ENCODE data around the gene KCNJ6.
A peak's percentile ranks its signal among the peaks of the same experiment; 100 is the strongest.

KCNJ6 gene

DNA sequence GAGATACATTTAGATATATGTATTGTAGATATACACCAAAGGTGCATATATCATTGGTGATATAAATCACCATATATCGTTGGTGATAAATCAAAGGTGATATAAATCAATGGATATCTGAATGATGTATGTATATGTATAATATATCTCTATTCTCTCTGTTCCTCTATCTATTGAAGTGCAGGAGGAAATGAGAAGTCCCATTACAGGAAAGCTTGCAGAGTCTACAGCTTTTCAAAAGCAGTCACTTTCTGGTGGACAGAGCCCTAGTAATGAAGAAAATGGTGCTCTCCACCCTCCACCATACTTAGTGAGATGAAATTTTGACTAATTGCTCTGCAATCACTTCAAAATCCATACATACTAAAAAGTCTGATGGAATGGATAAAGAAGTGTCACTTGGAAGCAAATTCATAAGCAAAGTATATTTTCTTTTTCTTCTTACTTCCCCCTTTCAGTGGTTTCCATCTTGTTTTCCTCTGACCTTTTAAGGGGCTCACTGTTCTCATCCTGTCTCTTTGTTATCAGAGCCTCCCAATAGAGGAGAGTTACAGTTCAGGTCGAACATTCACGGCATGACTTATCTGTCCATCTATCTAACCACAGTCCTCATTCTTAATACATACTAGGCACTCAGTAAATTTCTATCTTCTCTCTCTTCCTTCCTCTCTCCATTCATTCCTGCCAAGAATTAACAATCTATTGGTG is 227.2 kb downstream of the KCNJ6 start:
- FAIRE-seq = no peak
- TF ChIP-seq POLR2A (IDR thresholded peaks at IDR 0.05; ENCODE audit: low read depth, low read length) = no peak
- no peak for TF ChIP-seq SPI1 (IDR thresholded peaks at IDR 0.05; ENCODE audit: low read depth, low read length)
- TF ChIP-seq TAF1 (IDR thresholded peaks at IDR 0.05; ENCODE audit: low read depth, low read length) = no peak
- no peak for TF ChIP-seq POLR2AphosphoS5 (IDR thresholded peaks at IDR 0.05; ENCODE audit: low read depth, low read length)
- TF ChIP-seq PAX5 (IDR thresholded peaks at IDR 0.05; ENCODE audit: insufficient read depth, low read length, severe bottlenecking) = no peak
- no peak for TF ChIP-seq POU2F2 (IDR thresholded peaks at IDR 0.05; ENCODE audit: low read depth, low read length)
- no peak for DNase-seq (ENCODE audit: insufficient read length, low spot score)

DNA sequence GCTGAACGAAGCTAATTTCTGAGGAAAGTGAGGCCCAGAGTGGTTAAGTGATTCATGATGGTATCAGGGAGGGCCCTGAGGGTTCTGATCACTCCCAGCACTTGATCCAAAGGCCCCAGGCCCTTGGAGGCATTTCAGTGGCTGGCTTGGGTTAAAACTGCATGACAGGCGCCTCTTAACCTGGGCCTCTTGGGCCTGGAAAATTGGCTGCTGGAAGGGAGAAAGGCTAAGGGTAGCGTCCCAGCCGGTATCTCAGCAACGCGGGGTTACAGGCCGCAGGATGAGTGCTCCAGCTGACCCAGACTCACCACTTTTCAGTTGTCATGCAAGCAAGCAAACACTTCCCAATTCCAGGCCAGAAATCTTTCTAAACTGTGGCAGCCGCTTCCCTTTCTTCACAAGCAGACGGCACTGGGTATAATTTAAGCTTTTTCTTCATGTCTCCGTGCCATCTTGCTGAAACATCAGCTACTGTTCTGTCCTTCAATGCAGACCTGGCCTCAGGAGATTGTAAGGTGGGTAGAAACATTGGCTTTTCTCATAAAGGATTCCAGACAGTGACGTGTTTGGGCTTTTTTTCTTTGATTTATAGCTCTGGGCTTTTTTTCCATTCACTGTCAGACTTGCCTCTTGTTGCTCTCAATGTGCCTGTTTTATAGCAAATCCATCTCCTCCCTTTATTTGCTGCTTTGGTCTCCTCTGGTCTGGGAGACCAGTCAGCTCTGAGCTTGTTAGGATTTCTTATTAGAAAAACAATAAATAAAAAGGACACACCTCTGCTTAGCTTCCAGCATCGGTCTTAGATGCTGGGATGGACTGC is 229.1 kb downstream of the KCNJ6 start:
- DNase-seq (ENCODE audit: insufficient read length, low spot score) (no peak), FAIRE-seq (no peak)
- TF ChIP-seq POU2F2 (IDR thresholded peaks at IDR 0.05; ENCODE audit: low read depth, low read length) (no peak), TAF1 (IDR thresholded peaks at IDR 0.05; ENCODE audit: low read depth, low read length) (no peak), POLR2AphosphoS5 (IDR thresholded peaks at IDR 0.05; ENCODE audit: low read depth, low read length) (no peak), POLR2A (IDR thresholded peaks at IDR 0.05; ENCODE audit: low read depth, low read length) (no peak), SPI1 (IDR thresholded peaks at IDR 0.05; ENCODE audit: low read depth, low read length) (no peak), PAX5 (IDR thresholded peaks at IDR 0.05; ENCODE audit: insufficient read depth, low read length, severe bottlenecking) (no peak)

DNA sequence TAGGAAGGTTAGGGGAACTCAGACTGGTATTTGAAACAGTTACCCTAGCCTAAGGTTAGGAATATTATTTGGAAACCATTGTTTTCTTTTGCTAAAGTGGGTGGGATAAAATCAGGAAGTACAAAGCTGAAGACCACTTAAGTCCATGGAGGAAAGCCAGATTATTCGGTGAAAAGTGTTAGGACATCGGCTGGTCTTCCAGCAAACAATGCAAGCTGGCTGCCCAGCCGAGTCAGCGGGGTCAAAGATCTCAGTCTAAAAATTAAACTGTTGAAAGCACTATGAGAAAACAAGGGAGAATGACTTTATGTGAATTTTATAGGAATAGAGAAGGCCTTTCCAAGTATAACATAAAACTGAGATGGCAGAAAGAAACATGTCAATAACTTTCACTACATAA is 231.7 kb downstream of the KCNJ6 start:
- no peak for DNase-seq (ENCODE audit: insufficient read length, low spot score)
- FAIRE-seq = no peak
- TF ChIP-seq TAF1 (IDR thresholded peaks at IDR 0.05; ENCODE audit: low read depth, low read length) (no peak), SPI1 (IDR thresholded peaks at IDR 0.05; ENCODE audit: low read depth, low read length) (no peak), POLR2AphosphoS5 (IDR thresholded peaks at IDR 0.05; ENCODE audit: low read depth, low read length) (no peak), PAX5 (IDR thresholded peaks at IDR 0.05; ENCODE audit: insufficient read depth, low read length, severe bottlenecking) (no peak), POU2F2 (IDR thresholded peaks at IDR 0.05; ENCODE audit: low read depth, low read length) (no peak), POLR2A (IDR thresholded peaks at IDR 0.05; ENCODE audit: low read depth, low read length) (no peak)

DNA sequence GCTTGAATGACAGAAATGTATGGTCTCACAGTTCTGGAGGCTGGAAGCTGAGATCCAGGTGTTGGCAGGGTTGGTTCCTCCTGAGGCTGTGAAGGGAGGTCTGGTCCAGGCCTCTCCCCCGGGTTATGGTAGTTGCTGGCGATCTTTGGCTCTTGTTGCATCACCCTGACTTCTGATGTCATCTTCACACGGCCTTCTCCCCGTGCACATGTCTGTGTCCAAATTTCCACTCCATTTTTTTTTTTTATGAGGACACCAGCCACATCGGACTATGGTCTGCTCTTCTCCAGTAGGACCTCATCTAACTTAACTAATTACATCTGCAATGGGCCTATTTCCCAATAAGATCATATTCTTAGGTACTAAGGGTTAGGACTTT is 232.2 kb downstream of the KCNJ6 start:
- no peak for TF ChIP-seq POLR2AphosphoS5 (IDR thresholded peaks at IDR 0.05; ENCODE audit: low read depth, low read length)
- TF ChIP-seq POLR2A (IDR thresholded peaks at IDR 0.05; ENCODE audit: low read depth, low read length) = no peak
- no peak for TF ChIP-seq POU2F2 (IDR thresholded peaks at IDR 0.05; ENCODE audit: low read depth, low read length)
- TF ChIP-seq SPI1 (IDR thresholded peaks at IDR 0.05; ENCODE audit: low read depth, low read length) = no peak
- no peak for TF ChIP-seq PAX5 (IDR thresholded peaks at IDR 0.05; ENCODE audit: insufficient read depth, low read length, severe bottlenecking)
- TF ChIP-seq TAF1 (IDR thresholded peaks at IDR 0.05; ENCODE audit: low read depth, low read length) = no peak
- FAIRE-seq (no peak), DNase-seq (ENCODE audit: insufficient read length, low spot score) (no peak)

DNA sequence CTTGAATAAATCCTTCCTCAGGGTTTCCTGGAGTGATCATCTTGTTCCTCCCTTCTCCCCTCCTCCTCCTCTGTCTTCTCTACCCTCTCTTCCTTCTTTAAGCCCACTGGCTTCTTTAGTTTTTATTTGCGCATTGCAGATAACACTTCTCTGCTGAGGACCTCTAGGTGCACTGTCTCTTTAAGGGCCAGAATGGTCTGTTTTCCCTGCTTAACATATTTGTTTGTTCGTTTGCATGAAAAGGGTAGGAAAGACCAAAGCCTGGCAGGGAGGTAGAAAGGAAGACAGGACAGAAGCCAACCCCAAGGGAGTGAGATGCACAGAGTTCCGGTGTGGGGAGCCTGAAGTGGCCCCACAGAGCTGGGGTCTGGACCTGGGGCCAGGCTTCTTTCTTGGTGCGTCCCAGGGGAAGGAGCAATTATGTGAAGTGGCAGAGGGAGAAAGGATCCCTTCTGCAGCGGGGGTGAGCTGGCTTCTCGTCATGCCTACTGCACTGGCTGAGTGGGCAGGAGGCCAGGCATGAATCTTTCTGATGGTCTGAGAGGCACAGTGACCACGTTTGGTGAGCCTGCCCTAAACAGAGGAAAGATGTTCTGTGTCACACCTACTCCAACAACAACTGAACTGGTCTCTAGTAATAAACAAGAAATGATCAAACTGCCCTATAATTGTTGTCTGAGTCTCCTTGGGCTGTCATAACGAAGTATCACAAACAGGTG is 232.7 kb downstream of the KCNJ6 start:
- DNase-seq (ENCODE audit: insufficient read length, low spot score) = no peak
- FAIRE-seq = no peak
- no peak for TF ChIP-seq PAX5 (IDR thresholded peaks at IDR 0.05; ENCODE audit: insufficient read depth, low read length, severe bottlenecking)
- no peak for TF ChIP-seq SPI1 (IDR thresholded peaks at IDR 0.05; ENCODE audit: low read depth, low read length)
- TF ChIP-seq POLR2A (IDR thresholded peaks at IDR 0.05; ENCODE audit: low read depth, low read length) = no peak
- no peak for TF ChIP-seq POU2F2 (IDR thresholded peaks at IDR 0.05; ENCODE audit: low read depth, low read length)
- no peak for TF ChIP-seq POLR2AphosphoS5 (IDR thresholded peaks at IDR 0.05; ENCODE audit: low read depth, low read length)
- TF ChIP-seq TAF1 (IDR thresholded peaks at IDR 0.05; ENCODE audit: low read depth, low read length) = no peak

DNA sequence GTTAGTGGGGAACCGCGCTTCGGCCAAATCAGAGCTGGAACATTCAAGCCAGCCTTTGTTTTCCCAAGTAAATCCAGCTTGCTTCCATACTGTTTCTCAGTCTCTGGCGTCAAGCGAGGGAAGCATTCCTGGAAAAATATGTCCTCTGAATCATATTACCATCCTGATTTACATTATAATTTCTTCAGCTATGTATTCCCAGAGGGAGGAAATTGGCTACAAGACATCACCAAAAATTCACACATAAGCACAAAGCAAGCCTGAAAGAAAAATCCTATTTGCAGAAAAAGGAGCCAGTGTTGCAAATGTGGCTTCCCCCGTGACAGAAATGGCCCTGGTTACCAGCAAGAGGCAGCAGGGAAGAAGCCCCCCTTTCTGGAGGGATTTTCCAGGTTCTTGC is 233.3 kb downstream of the KCNJ6 start:
- TF ChIP-seq TAF1 (IDR thresholded peaks at IDR 0.05; ENCODE audit: low read depth, low read length) = no peak
- TF ChIP-seq PAX5 (IDR thresholded peaks at IDR 0.05; ENCODE audit: insufficient read depth, low read length, severe bottlenecking) = no peak
- no peak for TF ChIP-seq POLR2A (IDR thresholded peaks at IDR 0.05; ENCODE audit: low read depth, low read length)
- no peak for TF ChIP-seq SPI1 (IDR thresholded peaks at IDR 0.05; ENCODE audit: low read depth, low read length)
- no peak for TF ChIP-seq POLR2AphosphoS5 (IDR thresholded peaks at IDR 0.05; ENCODE audit: low read depth, low read length)
- no peak for TF ChIP-seq POU2F2 (IDR thresholded peaks at IDR 0.05; ENCODE audit: low read depth, low read length)
- DNase-seq (ENCODE audit: insufficient read length, low spot score) = no peak
- no peak for FAIRE-seq

DNA sequence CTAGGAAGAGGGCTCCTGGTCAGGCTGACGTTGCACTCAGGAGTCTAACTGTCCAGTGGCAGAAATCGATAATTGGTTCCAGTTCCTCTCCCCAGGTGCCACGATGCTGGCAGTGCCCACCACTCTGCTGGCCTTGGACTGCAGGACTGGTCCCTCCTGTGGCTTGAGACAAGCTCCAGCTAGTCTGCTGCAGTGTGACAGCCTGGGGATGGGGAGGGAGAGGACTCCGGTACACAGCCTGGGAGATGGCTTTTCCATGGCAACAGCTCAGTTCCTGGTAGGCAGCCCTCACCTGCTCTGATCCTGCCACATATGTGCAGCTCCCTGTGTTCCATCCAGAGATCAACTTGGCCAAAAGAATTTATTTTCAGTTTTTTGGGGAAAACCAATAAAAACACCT is 239.3 kb downstream of the KCNJ6 start:
- TF ChIP-seq SPI1 (IDR thresholded peaks at IDR 0.05; ENCODE audit: low read depth, low read length) (no peak), POLR2A (IDR thresholded peaks at IDR 0.05; ENCODE audit: low read depth, low read length) (no peak), POU2F2 (IDR thresholded peaks at IDR 0.05; ENCODE audit: low read depth, low read length) (no peak), PAX5 (IDR thresholded peaks at IDR 0.05; ENCODE audit: insufficient read depth, low read length, severe bottlenecking) (no peak), TAF1 (IDR thresholded peaks at IDR 0.05; ENCODE audit: low read depth, low read length) (no peak), POLR2AphosphoS5 (IDR thresholded peaks at IDR 0.05; ENCODE audit: low read depth, low read length) (no peak)
- DNase-seq (ENCODE audit: insufficient read length, low spot score) = no peak
- no peak for FAIRE-seq

DNA sequence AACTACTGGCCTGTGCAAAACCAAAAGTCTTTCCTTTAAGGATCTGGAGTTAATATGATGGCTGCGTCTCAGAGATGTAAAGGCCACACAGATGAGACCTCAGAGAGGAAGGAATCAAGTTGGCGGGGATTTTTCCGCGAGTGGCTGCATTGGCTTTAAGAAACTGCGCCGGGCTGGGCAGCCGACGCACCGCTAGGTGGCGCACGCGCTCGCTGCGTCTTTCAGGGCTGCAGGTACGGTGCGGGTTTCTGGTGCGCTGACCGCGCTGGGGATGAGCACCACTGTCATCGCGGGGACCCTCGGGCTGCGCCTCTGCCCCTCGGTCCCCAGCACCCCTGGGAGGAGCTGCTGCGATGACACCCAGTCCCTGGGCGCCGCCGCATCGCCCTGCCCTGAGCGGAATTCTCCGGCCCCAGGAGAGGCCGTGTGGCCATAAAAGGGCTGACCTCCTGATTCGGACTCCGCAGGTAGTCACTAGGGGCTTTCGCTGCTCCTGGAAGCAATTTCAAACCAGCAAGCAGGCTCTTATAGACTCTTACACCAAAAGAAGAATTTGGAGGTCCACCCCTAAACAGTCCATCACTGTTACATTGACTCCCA is 241.0 kb downstream of the KCNJ6 start:
- TF ChIP-seq POLR2A (IDR thresholded peaks at IDR 0.05; ENCODE audit: low read depth, low read length) (no peak), POU2F2 (IDR thresholded peaks at IDR 0.05; ENCODE audit: low read depth, low read length) (no peak), POLR2AphosphoS5 (IDR thresholded peaks at IDR 0.05; ENCODE audit: low read depth, low read length) (no peak), PAX5 (IDR thresholded peaks at IDR 0.05; ENCODE audit: insufficient read depth, low read length, severe bottlenecking) (no peak), TAF1 (IDR thresholded peaks at IDR 0.05; ENCODE audit: low read depth, low read length) (no peak), SPI1 (IDR thresholded peaks at IDR 0.05; ENCODE audit: low read depth, low read length) (no peak)
- peak; percentile 58 for DNase-seq (ENCODE audit: insufficient read length, low spot score)
- no peak for FAIRE-seq

All from GM12891 (cell line).